K562 (cell line): Measurements from ENCODE around the gene PIP5KL1. TPM values are rescaled to one million over a fixed set of nuclear protein-coding genes. Genes with fewer than 3 reads are reported as not detected.

Experiments
- ARID1B ChIP-seq: fragments of 450-650 bp; IDR thresholded peaks from 2 replicates; pipeline ENCODE4 v1.6.1; 2016; ENCODE audit warnings: antibody characterized with exemption, mild to moderate bottlenecking, inconsistent platforms
- CREB1 ChIP-seq, 2 experiments: sonication (generic) in 1 of 2; formaldehyde crosslinking in 1 of 2; IDR thresholded peaks; 2 replicates each; pipeline versions ENCODE4 v1.6.1 to v1.8.0; 2012 to 2022; ENCODE audit warnings: inconsistent platforms in 1 of 2, mild to moderate bottlenecking in 1 of 2, missing genetic modification reagents in 1 of 2, moderate library complexity in 1 of 2
- FUS ChIP-seq: fragments of 200-400 bp; formaldehyde crosslinking; optimal IDR thresholded peaks from 2 replicates; pipeline ENCODE3; 2017; ENCODE audit warnings: low read depth, low read length
- HBP1 ChIP-seq: fragments of 450-650 bp; formaldehyde crosslinking; IDR thresholded peaks from 2 replicates; pipeline ENCODE4 v1.4.0; 2022; ENCODE audit warnings: missing genetic modification characterization
- JUN ChIP-seq, 2 experiments: sonication (generic) in 1 of 2; formaldehyde crosslinking in 1 of 2; IDR thresholded peaks; 2 replicates each; pipeline versions ENCODE4 v1.6.1 to v1.8.0; 2012 to 2022; ENCODE audit warnings: borderline replicate concordance in 2 of 2, mild to moderate bottlenecking in 2 of 2, improper control_type of control experiment in 1 of 2, low read depth in 1 of 2, low read length in 1 of 2, missing genetic modification reagents in 1 of 2
- L3MBTL2 ChIP-seq: fragments of 450-650 bp; IDR thresholded peaks from 2 replicates; pipeline ENCODE4 v1.6.1; 2016; ENCODE audit warnings: mild to moderate bottlenecking, moderate library complexity
- NFATC3 ChIP-seq: fragments of 450-650 bp; IDR thresholded peaks from 2 replicates; pipeline ENCODE4 v1.6.1; 2017; ENCODE audit warnings: mild to moderate bottlenecking
- NFIX ChIP-seq: fragments of 250-450 bp; sonication (Bioruptor Pico); IDR thresholded peaks from 2 replicates; pipeline ENCODE4 v1.4.0; 2020; ENCODE audit warnings: low read depth, mild to moderate bottlenecking, moderate library complexity
- NR2C2 ChIP-seq, 2 experiments: fragments of 200-800 bp in 1 of 2; sonication (Bioruptor generic) in 1 of 2; sonication (generic) in 1 of 2; formaldehyde crosslinking in 1 of 2; IDR thresholded peaks; 2 replicates each; pipeline versions ENCODE4 v1.6.1 to v1.8.0; 2016 to 2022; ENCODE audit warnings: mild to moderate bottlenecking in 1 of 2, missing compliant biosample characterization in 1 of 2, missing genetic modification characterization in 1 of 2, missing genetic modification reagents in 1 of 2
- POLR2A ChIP-seq: fragments of 450-650 bp; conservative IDR thresholded peaks from 2 replicates; pipeline ENCODE4 v1.6.1; 2016
- POLR2H ChIP-seq: IDR thresholded peaks from 2 replicates; pipeline ENCODE4 v1.6.1; 2016; ENCODE audit warnings: missing genetic modification characterization, low read depth, mild to moderate bottlenecking, control low read depth, missing compliant biosample characterization, moderate library complexity
- SFPQ ChIP-seq: fragments of 200-400 bp; formaldehyde crosslinking; IDR thresholded peaks from 2 replicates; pipeline ENCODE4 v1.6.1; 2017; ENCODE audit warnings: mild to moderate bottlenecking, low read depth, low read length, moderate library complexity
- SIN3B ChIP-seq: fragments of 450-650 bp; IDR thresholded peaks from 2 replicates; pipeline ENCODE4 v1.6.1; 2017; ENCODE audit warnings: low read depth, mild to moderate bottlenecking, moderate library complexity
- SLC30A9 ChIP-seq: fragments of 250-450 bp; sonication (Bioruptor Pico); IDR thresholded peaks from 2 replicates; pipeline ENCODE4 v1.8.0; 2022; ENCODE audit warnings: mild to moderate bottlenecking, moderate library complexity
- SNIP1 ChIP-seq: fragments of 450-650 bp; IDR thresholded peaks from 2 replicates; pipeline ENCODE4 v1.7.1; 2017; ENCODE audit warnings: low read depth, mild to moderate bottlenecking
- STAG1 ChIP-seq: sonication (generic); formaldehyde crosslinking; IDR thresholded peaks from 2 replicates; pipeline ENCODE4 v1.5.0; 2020; ENCODE audit warnings: missing genetic modification reagents, borderline replicate concordance
- THAP7 ChIP-seq: fragments of 250-450 bp; sonication (Bioruptor Pico); IDR thresholded peaks from 2 replicates; pipeline ENCODE4 v1.5.0; 2021
- XRCC3 ChIP-seq: fragments of 450-650 bp; IDR thresholded peaks from 2 replicates; pipeline ENCODE4 v1.6.1; 2017; ENCODE audit warnings: mild to moderate bottlenecking, moderate library complexity
- ZEB2 ChIP-seq: fragments of 450-650 bp; IDR thresholded peaks from 2 replicates; pipeline ENCODE4 v1.6.1; 2016
- ZMIZ1 ChIP-seq, 2 experiments: fragments of 150-350 bp in 1 of 2; IDR thresholded peaks; 2 replicates each; pipeline ENCODE4 v1.6.1; 2012 to 2016; ENCODE audit warnings: low read depth in 2 of 2, low read length in 2 of 2, mild to moderate bottlenecking in 1 of 2, moderate library complexity in 1 of 2
- ZNF384 ChIP-seq: IDR thresholded peaks from 2 replicates; pipeline ENCODE4 v1.6.1; 2012; ENCODE audit warnings: low read depth, low read length, improper control_type of control experiment
- ZNF431 ChIP-seq: sonication (generic); formaldehyde crosslinking; IDR thresholded peaks from 2 replicates; pipeline ENCODE4 v1.8.0; 2022; ENCODE audit warnings: mild to moderate bottlenecking, missing genetic modification reagents
- polyA plus RNA-seq, 8 experiments: library from polyadenylated mRNA; depleted of rRNA in 4 of 8; stranded (reverse) in 5 of 8; unstranded in 3 of 8; fragments of >200 nt; fragmentation: Nextera tagmentation in 2 of 8; fragmentation: Illumina TruSeq in 1 of 8; extraction: Ambion mirVana in 2 of 8; extraction: Trizol in 1 of 8; gene quantifications; 2 replicates each; pipeline versions ENCODE4 v1.2.1 to v1.2.3, GENCODE V29; 2011 to 2014; ENCODE audit warnings: inconsistent platforms in 1 of 8, missing spikeins in 1 of 8
- total RNA-seq, 7 experiments: library from RNA; depleted of rRNA in 6 of 7; stranded (reverse); fragments of >200 nt in 6 of 7; fragmentation: Illumina TruSeq in 2 of 7; extraction: Trizol in 2 of 7; gene quantifications; 2 replicates each; pipeline versions ENCODE4 v1.2.1 to v1.2.3, GENCODE V29; 2011 to 2021; ENCODE audit warnings: low replicate concordance in 1 of 7

Gene PIP5KL1
- total and polyA plus RNA-seq, 9 of the 15 experiments (the other 6 are each of a cell fraction or from before 2014, with no cell fraction given) = 0.18 to 4.8 (median 1.2) TPM

- TF ChIP-seq ZMIZ1 (IDR thresholded peaks at IDR 0.05; ENCODE audit: low read depth in 2 of 2, low read length in 2 of 2) = no peak
- no peak for TF ChIP-seq SIN3B
- no peak for TF ChIP-seq NFATC3
- TF ChIP-seq POLR2H (tag) = no peak
- no peak for TF ChIP-seq SLC30A9 (CRISPR knock-in tag)
- TF ChIP-seq JUN (IDR thresholded peaks at IDR 0.05; ENCODE audit: borderline replicate concordance, low read depth, low read length) = peak; percentile 19; the same call in 1 of the 2 replicates
- no peak for TF ChIP-seq JUN (CRISPR knock-in tag; IDR thresholded peaks at IDR 0.05; ENCODE audit: borderline replicate concordance)
- TF ChIP-seq HBP1 (CRISPR knock-in tag) = no peak
- TF ChIP-seq XRCC3 = no peak
- no peak for TF ChIP-seq SFPQ
- no peak for TF ChIP-seq ZNF384
- TF ChIP-seq CREB1 (IDR thresholded peaks at IDR 0.05) = no peak
- TF ChIP-seq CREB1 (CRISPR knock-in tag; IDR thresholded peaks at IDR 0.05) = no peak
- TF ChIP-seq ZEB2 = no peak
- no peak for TF ChIP-seq THAP7 (CRISPR knock-in tag)
- no peak for TF ChIP-seq NR2C2 (CRISPR knock-in tag; IDR thresholded peaks at IDR 0.05)
- no peak for TF ChIP-seq NR2C2 (tag; IDR thresholded peaks at IDR 0.05)
- no peak for TF ChIP-seq POLR2A
- no peak for TF ChIP-seq FUS
- TF ChIP-seq NFIX (CRISPR knock-in tag) = no peak
- TF ChIP-seq L3MBTL2 = no peak; the same call in 1 of the 2 replicates
- TF ChIP-seq SNIP1 = no peak
- TF ChIP-seq STAG1 = peak; percentile 72; the same call in 1 of the 2 replicates
- TF ChIP-seq ZNF431 (CRISPR knock-in tag) = no peak
- TF ChIP-seq ARID1B = no peak
These were observed 13.2 kb upstream of the PIP5KL1 start (continued) for GRCh38 chr9:127943731-127944144.
